Measurements from ENCODE around the gene ZFYVE26. TPM values are rescaled to one million over a fixed set of nuclear protein-coding genes. Genes with fewer than 3 reads are reported as not detected.

ZFYVE26 gene
- total RNA-seq, 2 donors from 2014 or later: 11.7 to 31.0 TPM

GRCh38 chr14:67764496-67764895 is 51.9 kb downstream of the ZFYVE26 start:
- H3K4me1 ChIP-seq: peaks cover 6% of the 10 kb centered on the region
- peaks cover 0 to 14% of the 10 kb centered on the region in 2 donors for H3K36me3 ChIP-seq (replicated peaks in 1 of 2; ENCODE audit: insufficient read depth in 1 of 2, low read depth in 2 of 2)
- H3K9me3 ChIP-seq: no peaks in the 10 kb centered on the region
- DNase-seq (no peak), ATAC-seq (no peak)
- 91 to 93% methylated on average over 4 of the region's 4 CpGs for WGBS, 2 donors
- H3K4me3 ChIP-seq: no peak overlapping the region
- H3K27ac ChIP-seq: no peak overlapping the region
- TF ChIP-seq CTCF (IDR thresholded peaks at IDR 0.05) (no peak), POLR2A (IDR thresholded peaks at IDR 0.05) (no peak)
- H3K27me3 ChIP-seq: no peaks in the 10 kb centered on the region
- intact Hi-C loops (cut with DNase I): no loop called here

GRCh38 chr14:67763158-67763822 is 53.1 kb downstream of the ZFYVE26 start:
- peaks cover 6% of the 10 kb centered on the region for H3K4me1 ChIP-seq
- H3K27me3 ChIP-seq: no peaks in the 10 kb centered on the region
- H3K36me3 ChIP-seq (replicated peaks in 1 of 2; ENCODE audit: insufficient read depth in 1 of 2, low read depth in 2 of 2): peaks cover 0 to 12% of the 10 kb centered on the region in 2 donors
- H3K4me3 ChIP-seq: no peak overlapping the region
- H3K27ac ChIP-seq: no peak overlapping the region
- WGBS, 2 donors: 69% methylated on average over 4 of the region's 4 CpGs
- DNase-seq (no peak), ATAC-seq (no peak)
- TF ChIP-seq CTCF (IDR thresholded peaks at IDR 0.05): no peak
- TF ChIP-seq POLR2A (IDR thresholded peaks at IDR 0.05): no peak
- intact Hi-C loops (cut with DNase I): no loop called here
- H3K9me3 ChIP-seq: no peaks in the 10 kb centered on the region

GRCh38 chr14:67762051-67762450 is 54.3 kb downstream of the ZFYVE26 start:
- intact Hi-C loops (cut with DNase I): no loop called here
- DNase-seq (no peak), ATAC-seq (no peak)
- H3K4me3 ChIP-seq: no peak overlapping the region
- TF ChIP-seq POLR2A (IDR thresholded peaks at IDR 0.05): no peak
- no peak for TF ChIP-seq CTCF (IDR thresholded peaks at IDR 0.05)
- H3K9me3 ChIP-seq: no peaks in the 10 kb centered on the region
- WGBS, 2 donors: 85 to 95% methylated on average over 5 of the region's 5 CpGs
- no peak overlapping the region for H3K27ac ChIP-seq
- H3K4me1 ChIP-seq: peaks cover 6% of the 10 kb centered on the region
- H3K27me3 ChIP-seq: no peaks in the 10 kb centered on the region
- H3K36me3 ChIP-seq (replicated peaks in 1 of 2; ENCODE audit: insufficient read depth in 1 of 2, low read depth in 2 of 2): peaks cover 0 to 8% of the 10 kb centered on the region in 2 donors

- Histone ChIP-seq H3K4me3 (no peak overlapping the region), H3K36me3 (replicated peaks in 1 of 2; ENCODE audit: insufficient read depth in 1 of 2, low read depth in 2 of 2) (peaks cover 0 to 8% of the 10 kb centered on the region in 2 donors), H3K27ac (no peak overlapping the region), H3K4me1 (peaks cover under 1% of the 10 kb centered on the region), H3K27me3 (no peaks in the 10 kb centered on the region), H3K9me3 (no peaks in the 10 kb centered on the region)
- intact Hi-C loops (cut with DNase I): no loop called here
- WGBS, 2 donors: 88 to 93% methylated on average over 2 of the region's 2 CpGs
- no peak for DNase-seq
- TF ChIP-seq POLR2A (IDR thresholded peaks at IDR 0.05) (no peak), CTCF (IDR thresholded peaks at IDR 0.05) (no peak)
- ATAC-seq: no peak
Measured at GRCh38 chr14:67759916-67760315, 56.5 kb downstream of the ZFYVE26 start.

GRCh38 chr14:67757175-67757574 is 59.2 kb downstream of the ZFYVE26 start:
- Histone ChIP-seq H3K4me3 (no peak overlapping the region), H3K4me1 (no peaks in the 10 kb centered on the region), H3K27ac (no peak overlapping the region), H3K36me3 (replicated peaks in 1 of 2; ENCODE audit: insufficient read depth in 1 of 2, low read depth in 2 of 2) (peaks cover 0 to 15% of the 10 kb centered on the region in 2 donors), H3K9me3 (no peaks in the 10 kb centered on the region), H3K27me3 (no peaks in the 10 kb centered on the region)
- no peak for TF ChIP-seq CTCF (IDR thresholded peaks at IDR 0.05)
- TF ChIP-seq POLR2A (IDR thresholded peaks at IDR 0.05): no peak
- DNase-seq (no peak), ATAC-seq (no peak)
- intact Hi-C loops (cut with DNase I): no loop called here
- 84 to 87% methylated on average over 3 of the region's 3 CpGs for WGBS, 2 donors

Measured in body of pancreas (tissue), 4 donors.